Measurements from ENCODE around the gene PCNX4. TPM values are rescaled to one million over a fixed set of nuclear protein-coding genes. Genes with fewer than 3 reads are reported as not detected.

The PCNX4 gene
- total RNA-seq, 2 experiments from 2014 or later: 49.1 to 54.4 TPM

- CTCF ChIA-PET (ENCODE audit: unreplicated experiment): no interaction called here
- DNase-seq (ENCODE audit: low spot score): no peak
Observed at GRCh38 chr14:60058087-60058486, 33.6 kb upstream of the PCNX4 start.

DNA sequence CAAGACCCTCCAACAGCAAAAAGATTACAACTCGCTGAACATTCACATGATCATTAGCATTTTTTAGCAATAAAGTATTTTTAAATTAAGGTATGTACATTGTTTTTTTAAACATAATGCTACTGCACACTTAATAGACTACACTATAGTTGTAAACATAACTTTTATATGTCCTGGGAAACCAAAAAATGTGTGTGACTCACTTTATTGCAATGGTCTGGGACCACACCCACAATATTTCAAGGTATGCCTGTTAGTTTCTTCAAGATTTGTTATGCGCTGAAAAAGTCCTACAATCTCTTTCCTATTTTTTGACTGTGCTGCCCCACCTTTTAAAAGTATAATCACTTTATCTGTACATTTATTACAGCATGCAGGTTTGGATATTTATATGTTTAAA lies 30.4 kb upstream of the PCNX4 start:
- H4K20me1 ChIP-seq (ENCODE audit: insufficient read depth, low read length): no peaks in the 10 kb centered on the region
- no peaks in the 10 kb centered on the region for H3K4me1 ChIP-seq (ENCODE audit: insufficient read depth, low read length, poor library complexity, severe bottlenecking)
- no peak overlapping the region for H3K4me3 ChIP-seq (ENCODE audit: low read depth, low read length, poor library complexity, severe bottlenecking)
- no peaks in the 10 kb centered on the region for H3K9me2 ChIP-seq (ENCODE audit: insufficient read depth, low read length)
- no peaks in the 10 kb centered on the region for H3K79me2 ChIP-seq (ENCODE audit: insufficient read depth, low read depth, low read length)
- H3K9me3 ChIP-seq (ENCODE audit: low read length): no peaks in the 10 kb centered on the region
- H2AFZ ChIP-seq (ENCODE audit: low read length): no peak overlapping the region
- ChIA-PET CTCF (ENCODE audit: unreplicated experiment) (interaction anchor here (1.3 kb wide), 1 partner anchor 122 kb away, joined by 3 read pairs; no protein-coding TSS in a partner anchor), POLR2A (interaction anchor here (1.3 to 2.1 kb wide), 3 partner anchors 12 to 506 kb away, joined by 3 to 12 read pairs (median 4); no protein-coding TSS in a partner anchor)
- no peak overlapping the region for H3K27ac ChIP-seq (ENCODE audit: low read depth, low read length, poor library complexity, severe bottlenecking)
- no peak overlapping the region for H3K4me2 ChIP-seq (ENCODE audit: low read length)
- intact Hi-C loops (cut with micrococcal nuclease; ENCODE audit: unreplicated experiment): loop anchor here (5.0 kb wide), 2 partner anchors 94 to 501 kb away; no protein-coding TSS in a partner anchor
- DNase-seq (ENCODE audit: low spot score): no peak
- no peaks in the 10 kb centered on the region for H3K36me3 ChIP-seq (ENCODE audit: insufficient read depth, low read length)
- TF ChIP-seq, protein P1, sequence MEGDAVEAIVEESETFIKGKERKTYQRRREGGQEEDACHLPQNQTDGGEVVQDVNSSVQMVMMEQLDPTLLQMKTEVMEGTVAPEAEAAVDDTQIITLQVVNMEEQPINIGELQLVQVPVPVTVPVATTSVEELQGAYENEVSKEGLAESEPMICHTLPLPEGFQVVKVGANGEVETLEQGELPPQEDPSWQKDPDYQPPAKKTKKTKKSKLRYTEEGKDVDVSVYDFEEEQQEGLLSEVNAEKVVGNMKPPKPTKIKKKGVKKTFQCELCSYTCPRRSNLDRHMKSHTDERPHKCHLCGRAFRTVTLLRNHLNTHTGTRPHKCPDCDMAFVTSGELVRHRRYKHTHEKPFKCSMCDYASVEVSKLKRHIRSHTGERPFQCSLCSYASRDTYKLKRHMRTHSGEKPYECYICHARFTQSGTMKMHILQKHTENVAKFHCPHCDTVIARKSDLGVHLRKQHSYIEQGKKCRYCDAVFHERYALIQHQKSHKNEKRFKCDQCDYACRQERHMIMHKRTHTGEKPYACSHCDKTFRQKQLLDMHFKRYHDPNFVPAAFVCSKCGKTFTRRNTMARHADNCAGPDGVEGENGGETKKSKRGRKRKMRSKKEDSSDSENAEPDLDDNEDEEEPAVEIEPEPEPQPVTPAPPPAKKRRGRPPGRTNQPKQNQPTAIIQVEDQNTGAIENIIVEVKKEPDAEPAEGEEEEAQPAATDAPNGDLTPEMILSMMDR (conservative IDR thresholded peaks at IDR 0.05; ENCODE audit: low read length): no peak
- TF ChIP-seq EZH2phosphoT487 (IDR thresholded peaks at IDR 0.05; ENCODE audit: borderline replicate concordance, low read depth, low read length): no peak
- no TSS peak for BruUV-seq (replicated peaks)

More at GRCh38 chr14:60058087-60058486, 33.6 kb upstream of the PCNX4 start:
- TF ChIP-seq, protein P1 (conservative IDR thresholded peaks at IDR 0.05; ENCODE audit: low read length): no peak
- Histone ChIP-seq H3K4me1 (ENCODE audit: insufficient read depth, low read length, poor library complexity, severe bottlenecking) (no peaks in the 10 kb centered on the region), H3K27ac (ENCODE audit: low read depth, low read length, poor library complexity, severe bottlenecking) (no peak overlapping the region), H3K36me3 (ENCODE audit: insufficient read depth, low read length) (no peaks in the 10 kb centered on the region), H2AFZ (ENCODE audit: low read length) (no peak overlapping the region), H4K20me1 (ENCODE audit: insufficient read depth, low read length) (no peaks in the 10 kb centered on the region), H3K9me3 (ENCODE audit: low read length) (no peaks in the 10 kb centered on the region), H3K4me3 (ENCODE audit: low read depth, low read length, poor library complexity, severe bottlenecking) (no peak overlapping the region), H3K4me2 (ENCODE audit: low read length) (no peak overlapping the region), H3K79me2 (ENCODE audit: insufficient read depth, low read depth, low read length) (no peaks in the 10 kb centered on the region), H3K9me2 (ENCODE audit: insufficient read depth, low read length) (no peaks in the 10 kb centered on the region)
- POLR2A ChIA-PET: interaction anchor here (0.6 to 1.7 kb wide), 4 partner anchors 8 to 92 kb away, joined by 3 to 6 read pairs (median 4); no protein-coding TSS in a partner anchor
- intact Hi-C loops (cut with micrococcal nuclease; ENCODE audit: unreplicated experiment): no loop called here
- no TSS peak for BruUV-seq (replicated peaks)

DNA sequence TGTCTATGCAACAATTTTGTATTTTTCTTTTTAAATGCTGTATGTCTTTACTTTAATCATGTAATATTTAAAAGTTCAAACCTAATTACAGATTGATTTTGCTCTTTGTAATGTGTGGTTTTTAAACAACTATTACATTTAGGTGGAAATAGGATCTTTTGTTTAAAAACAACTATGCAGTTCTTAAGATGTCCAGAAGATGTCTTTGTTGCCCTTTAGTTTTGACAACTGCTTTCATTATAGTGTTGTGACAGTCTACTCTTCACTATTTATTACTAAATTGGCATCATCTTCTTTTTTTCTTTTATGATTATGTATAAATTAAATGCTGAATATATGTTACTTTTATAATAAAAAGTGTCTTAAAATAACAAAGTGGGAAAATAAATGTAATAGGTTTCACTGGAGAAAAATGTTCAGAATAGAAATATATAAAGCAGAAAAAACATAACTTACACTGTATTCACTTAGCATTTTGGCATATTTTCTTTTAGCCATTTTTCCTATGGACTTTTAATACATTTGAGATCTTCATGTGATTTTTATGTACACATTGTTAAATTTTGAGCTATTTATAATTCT lies 27.1 kb upstream of the PCNX4 start:
- Histone ChIP-seq H3K79me2 (ENCODE audit: insufficient read depth, low read depth, low read length) (no peaks in the 10 kb centered on the region), H3K9me3 (ENCODE audit: low read length) (no peaks in the 10 kb centered on the region), H3K4me1 (ENCODE audit: insufficient read depth, low read length, poor library complexity, severe bottlenecking) (no peaks in the 10 kb centered on the region), H4K20me1 (ENCODE audit: insufficient read depth, low read length) (no peaks in the 10 kb centered on the region), H3K9me2 (ENCODE audit: insufficient read depth, low read length) (no peaks in the 10 kb centered on the region), H3K4me2 (ENCODE audit: low read length) (no peak overlapping the region), H2AFZ (ENCODE audit: low read length) (no peak overlapping the region), H3K36me3 (ENCODE audit: insufficient read depth, low read length) (no peaks in the 10 kb centered on the region), H3K4me3 (ENCODE audit: low read depth, low read length, poor library complexity, severe bottlenecking) (no peak overlapping the region), H3K27ac (ENCODE audit: low read depth, low read length, poor library complexity, severe bottlenecking) (no peak overlapping the region)
- CTCF ChIA-PET (ENCODE audit: unreplicated experiment): interaction anchor here (0.6 to 1.7 kb wide), 2 partner anchors 120 to 925 kb away, joined by 3 to 8 read pairs; no protein-coding TSS in a partner anchor
- intact Hi-C loops (cut with micrococcal nuclease; ENCODE audit: unreplicated experiment): loop anchor here (1.0 to 5.0 kb wide), 4 partner anchors 97 to 498 kb away; partner anchors contain the start of gene DHRS7
- peak; percentile 59 for DNase-seq (ENCODE audit: low spot score)
- no TSS peak for BruUV-seq (replicated peaks)
- TF ChIP-seq EZH2phosphoT487 (IDR thresholded peaks at IDR 0.05; ENCODE audit: borderline replicate concordance, low read depth, low read length): no peak
- TF ChIP-seq, protein P1 (conservative IDR thresholded peaks at IDR 0.05; ENCODE audit: low read length): peak; percentile 91
- POLR2A ChIA-PET: interaction anchor here (0.6 to 1.4 kb wide), 7 partner anchors 81 to 389 kb away, joined by 3 to 5 read pairs (median 3); partner anchors contain the start of gene DHRS7

Data from OCI-LY7 (cell line).